ENCODE results near the gene DCAF10.
"Not testable (repeated sequence)": the region's sequence is repeated elsewhere in the genome, so short reads cannot be mapped to it uniquely, and the experiment has no call there.

DCAF10 gene

DNA sequence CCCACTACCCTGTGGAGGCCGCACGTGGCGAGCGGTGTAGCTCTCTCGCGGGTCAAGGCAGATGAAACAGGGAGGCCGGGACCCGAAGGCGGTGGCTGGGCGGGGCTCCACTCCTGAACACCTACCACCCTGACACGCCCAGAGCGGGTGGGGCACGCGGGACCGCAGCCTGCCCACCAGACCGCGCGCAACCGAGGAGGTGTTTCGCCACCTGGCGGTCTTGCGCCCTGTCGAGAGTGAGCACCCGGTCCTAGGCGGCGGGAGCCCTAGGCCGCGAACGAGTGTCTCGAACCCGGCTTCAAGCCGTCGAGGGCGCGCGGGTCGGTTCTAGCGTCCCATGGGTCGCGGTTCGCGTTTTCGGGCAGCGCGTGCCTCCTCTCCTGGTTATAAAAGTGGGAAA, 13.5 kb upstream of the DCAF10 start:
- no peak overlapping the region for H3K4me3 ChIP-seq
- no peak overlapping the region for H3K27ac ChIP-seq

DNA sequence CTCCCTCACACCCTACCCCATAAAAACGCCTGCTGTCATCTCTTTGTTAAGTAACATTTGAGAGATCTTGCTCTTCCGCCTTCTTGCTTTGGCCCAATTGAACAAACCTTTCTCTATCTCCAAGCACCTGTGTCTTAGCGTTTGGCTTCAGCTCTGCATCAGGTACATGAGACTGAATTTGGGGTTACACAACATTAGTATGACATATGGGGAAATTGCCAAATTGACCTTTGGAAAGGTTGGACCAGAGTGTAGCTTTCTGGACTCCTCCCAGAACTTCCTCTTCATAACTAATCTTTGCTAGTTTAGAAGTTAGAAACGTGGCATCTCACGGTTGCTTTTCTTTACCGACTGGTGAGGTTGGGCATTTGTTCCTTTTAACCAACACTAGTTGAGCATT, 12.3 kb upstream of the DCAF10 start:
- H3K4me3 ChIP-seq: no peak overlapping the region
- H3K27ac ChIP-seq: no peak overlapping the region

DNA sequence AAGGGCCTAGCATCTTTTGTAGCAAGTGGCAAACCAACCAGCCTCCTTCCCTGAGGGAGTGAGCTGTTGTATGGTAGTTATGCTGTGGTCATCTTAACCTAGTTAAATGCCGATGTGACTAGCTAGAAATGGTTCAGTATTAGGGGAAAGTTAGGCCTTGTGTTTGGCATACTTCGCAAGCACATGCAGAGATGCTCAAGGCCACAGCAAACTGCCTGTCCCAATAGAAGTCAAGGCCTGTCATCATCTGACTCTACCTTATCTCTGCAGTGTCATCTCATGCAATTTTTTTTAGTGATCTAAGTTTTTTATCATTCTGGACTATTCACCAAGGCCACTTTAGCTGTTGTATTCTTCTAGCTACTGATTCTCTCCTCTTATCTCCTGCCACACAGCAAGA, 10.5 kb upstream of the DCAF10 start:
- H3K4me3 ChIP-seq: no peak overlapping the region
- H3K27ac ChIP-seq: no peak overlapping the region

DNA sequence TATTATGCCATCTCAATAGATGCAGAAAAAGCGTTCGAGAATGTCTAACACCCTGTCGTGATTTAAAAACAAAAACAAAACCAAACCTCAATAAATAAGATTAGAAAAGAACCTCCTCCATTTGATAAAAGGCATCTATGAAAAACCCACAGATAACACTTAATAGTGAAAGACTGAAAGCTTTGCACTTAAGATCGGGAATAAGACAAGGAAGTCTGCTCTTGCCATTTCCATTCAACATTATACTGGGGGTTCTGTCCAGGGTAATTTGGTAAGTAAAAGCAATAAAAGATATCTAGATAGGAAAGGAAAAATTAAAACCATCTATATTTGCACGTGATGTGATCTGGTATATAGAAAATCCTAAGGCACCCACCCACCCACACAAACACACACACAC, 8.5 kb upstream of the DCAF10 start:
- Histone ChIP-seq H3K4me3 (no peak overlapping the region), H3K27ac (no peak overlapping the region)

DNA sequence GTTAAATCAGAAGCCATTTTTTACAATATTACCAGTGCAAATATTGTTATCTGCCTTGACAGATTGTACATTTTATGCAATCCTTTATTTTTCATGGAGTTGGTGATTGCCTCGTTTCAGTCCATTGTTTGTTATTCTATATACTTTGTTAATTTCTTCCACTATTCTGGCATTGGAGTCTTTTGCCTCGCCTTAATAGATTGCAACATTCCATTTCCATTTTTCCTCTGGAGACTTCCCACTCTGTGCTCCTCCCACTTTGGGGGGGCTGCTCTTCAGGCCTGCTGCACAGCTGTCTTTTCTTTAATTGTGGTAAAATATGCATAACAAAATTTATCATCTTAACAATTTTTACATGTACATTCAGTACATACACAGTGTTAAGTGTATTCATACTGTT, 4.4 kb upstream of the DCAF10 start:
- H3K4me3 ChIP-seq: no peak overlapping the region

DNA sequence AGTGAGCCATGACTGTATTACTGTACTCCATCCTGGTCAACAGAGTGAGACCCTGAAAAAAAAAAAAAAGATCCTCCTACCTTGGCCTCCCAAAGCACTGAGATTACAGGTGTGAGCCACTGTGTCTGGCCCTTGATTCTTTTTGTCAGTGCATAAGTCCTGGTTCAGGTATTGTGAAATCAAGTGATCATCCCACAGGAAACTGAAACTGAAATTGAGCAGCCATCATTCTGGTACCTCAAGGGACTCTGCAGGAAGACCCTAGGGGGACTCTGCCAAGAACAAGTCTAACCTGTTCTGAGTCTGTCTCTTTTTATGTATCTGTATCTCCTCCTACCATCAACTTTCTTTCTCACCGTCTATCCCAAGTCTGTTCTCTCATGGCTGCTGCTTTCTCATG, 1.9 kb upstream of the DCAF10 start:
- no peak overlapping the region for H3K4me3 ChIP-seq
- H3K27ac ChIP-seq: no peak overlapping the region

More for the DNA sequence above, 4.4 kb upstream of the DCAF10 start:
- H3K27ac ChIP-seq: no peak overlapping the region

DNA sequence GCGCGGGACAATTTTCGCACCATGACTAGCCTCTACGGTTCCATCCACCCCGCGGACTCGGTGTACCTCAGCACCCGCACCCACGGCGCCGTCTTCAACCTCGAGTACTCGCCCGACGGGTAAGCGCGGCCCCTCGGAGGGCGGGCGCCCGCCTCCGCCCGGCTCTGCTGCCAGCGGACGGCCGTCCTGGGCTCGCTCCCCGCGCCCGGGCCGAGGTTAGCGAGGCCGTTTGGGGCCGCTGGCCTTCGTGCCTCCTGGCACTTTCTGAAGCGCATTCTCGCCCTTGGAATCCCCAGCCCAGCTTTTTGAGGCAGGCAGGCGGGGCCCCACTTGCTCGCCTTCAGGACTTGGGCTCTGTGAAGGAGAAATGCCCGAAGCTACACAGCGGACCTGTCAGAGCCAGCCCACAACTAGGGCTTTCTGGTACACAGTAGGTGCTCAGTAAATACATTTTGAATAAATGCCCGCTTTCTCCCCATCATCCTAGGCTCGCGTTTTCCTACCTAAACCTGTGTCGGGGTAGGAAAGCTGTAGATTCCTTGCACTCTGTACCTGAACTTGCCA, 772 bp downstream of the DCAF10 start:
- peak overlapping the region; percentile 56 to 96 (median 90) for H3K27ac ChIP-seq

DNA sequence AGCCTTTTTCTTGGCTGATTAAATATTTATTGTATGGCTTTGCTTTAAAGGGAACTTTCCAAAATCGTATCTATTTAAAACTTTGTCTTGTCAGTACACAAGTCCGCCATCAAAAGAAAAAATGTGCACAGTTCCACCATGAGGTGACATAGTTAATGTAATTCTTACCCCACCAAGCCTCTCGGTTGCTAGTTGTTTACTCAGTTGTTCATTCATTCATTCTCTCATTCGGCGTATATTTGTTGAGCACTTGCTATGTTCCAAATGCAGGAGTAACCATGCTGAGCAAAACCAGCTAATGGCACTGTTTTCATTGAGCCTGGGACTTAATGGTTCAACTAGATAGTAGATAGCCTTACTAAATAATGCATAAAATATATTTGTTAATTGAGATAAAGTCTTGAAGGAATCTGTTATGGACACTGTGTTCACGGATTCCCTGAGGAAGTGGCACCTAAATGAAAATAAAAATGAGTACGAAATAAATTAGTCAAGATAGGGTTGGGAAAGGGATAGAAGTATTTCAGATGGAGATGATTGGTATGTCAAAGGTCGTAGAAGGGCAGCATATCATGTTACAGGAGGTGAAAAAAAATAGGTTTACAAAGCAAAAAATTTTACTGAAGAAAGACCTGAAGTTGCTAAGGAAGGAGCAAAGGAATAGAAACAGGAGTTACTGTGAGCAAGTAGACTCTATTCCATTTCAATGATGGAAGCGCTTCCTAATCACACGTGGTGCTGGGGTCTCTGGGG, 1.5 kb downstream of the DCAF10 start:
- Histone ChIP-seq H3K27ac (peak overlapping the region in 7 of 21 experiments; percentile 89 to 94 (median 92)), H3K4me3 (peak overlapping the region; percentile 74 to 100 (median 93))

More for the DNA sequence above, 772 bp downstream of the DCAF10 start:
- H3K4me3 ChIP-seq: peak overlapping the region; percentile 74 to 100 (median 93)

DNA sequence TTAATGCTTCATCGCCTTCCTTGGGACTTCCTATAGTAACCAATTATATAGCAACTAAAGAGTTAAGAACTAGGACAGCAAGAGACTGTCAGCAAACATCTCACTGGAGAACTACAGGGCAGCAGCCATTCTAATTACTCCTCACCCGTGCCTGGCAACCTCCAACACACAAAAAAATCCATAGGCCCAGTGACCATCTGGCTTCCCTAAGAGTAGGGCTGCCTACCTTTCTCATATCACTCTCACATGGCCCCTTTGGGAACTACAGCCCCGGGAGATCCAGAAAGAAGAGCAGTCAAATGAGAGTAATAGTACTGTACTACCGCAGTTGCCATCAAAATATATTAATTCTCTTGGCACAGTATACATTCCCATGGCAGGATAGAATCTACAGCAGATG, 5.7 kb downstream of the DCAF10 start:
- no peak overlapping the region for H3K27ac ChIP-seq
- no peak overlapping the region for H3K4me3 ChIP-seq

DNA sequence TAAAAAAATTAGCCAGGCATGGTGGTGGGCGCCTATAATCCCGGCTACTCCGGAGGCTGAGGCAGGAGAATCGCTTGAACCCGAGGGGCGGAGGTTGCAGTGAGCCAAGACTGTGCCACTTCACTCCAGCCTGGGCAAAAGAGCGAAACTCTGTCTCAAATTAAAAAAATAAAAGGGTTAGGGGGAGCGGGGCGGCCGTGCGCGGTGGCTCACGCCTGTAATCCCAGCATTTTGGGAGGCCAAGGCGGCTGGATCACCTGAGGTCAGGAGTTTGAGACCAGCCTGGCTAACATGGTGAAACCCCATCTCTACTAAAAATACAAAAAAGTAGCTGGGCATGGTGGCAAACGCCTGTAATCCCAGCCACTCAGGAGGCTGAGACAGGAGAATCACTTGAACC, 9.1 kb downstream of the DCAF10 start:
- H3K4me3 ChIP-seq, H3K27ac ChIP-seq: not testable (repeated sequence)

DNA sequence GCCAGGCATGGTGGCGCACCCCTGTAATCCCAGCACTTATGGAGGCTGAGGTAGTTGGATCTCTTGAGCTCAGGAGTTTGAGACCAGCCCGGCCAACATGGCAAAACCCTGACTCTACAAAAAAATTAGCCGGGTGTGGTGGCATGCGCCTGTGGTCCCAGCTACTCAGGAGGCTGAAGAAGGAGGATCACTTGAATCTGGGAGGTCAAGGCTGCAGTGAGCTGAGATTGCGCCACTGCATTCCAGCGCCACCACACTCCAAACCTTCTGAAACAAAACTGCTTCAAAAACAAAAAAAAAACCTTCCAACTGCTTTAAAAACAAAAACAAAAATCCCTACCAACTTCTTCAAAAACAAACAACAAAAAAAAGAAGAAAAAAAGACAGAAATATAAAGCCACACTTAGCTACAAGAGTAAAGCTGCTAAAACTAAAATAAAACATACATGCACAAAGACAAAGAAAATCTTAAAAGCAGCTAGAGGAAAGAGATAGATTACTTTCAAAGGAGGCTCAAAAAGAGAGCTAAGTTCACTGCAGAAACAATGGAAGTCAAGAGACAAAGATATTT, 11.4 kb downstream of the DCAF10 start:
- no peak overlapping the region for H3K27ac ChIP-seq
- H3K4me3 ChIP-seq: no peak overlapping the region

DNA sequence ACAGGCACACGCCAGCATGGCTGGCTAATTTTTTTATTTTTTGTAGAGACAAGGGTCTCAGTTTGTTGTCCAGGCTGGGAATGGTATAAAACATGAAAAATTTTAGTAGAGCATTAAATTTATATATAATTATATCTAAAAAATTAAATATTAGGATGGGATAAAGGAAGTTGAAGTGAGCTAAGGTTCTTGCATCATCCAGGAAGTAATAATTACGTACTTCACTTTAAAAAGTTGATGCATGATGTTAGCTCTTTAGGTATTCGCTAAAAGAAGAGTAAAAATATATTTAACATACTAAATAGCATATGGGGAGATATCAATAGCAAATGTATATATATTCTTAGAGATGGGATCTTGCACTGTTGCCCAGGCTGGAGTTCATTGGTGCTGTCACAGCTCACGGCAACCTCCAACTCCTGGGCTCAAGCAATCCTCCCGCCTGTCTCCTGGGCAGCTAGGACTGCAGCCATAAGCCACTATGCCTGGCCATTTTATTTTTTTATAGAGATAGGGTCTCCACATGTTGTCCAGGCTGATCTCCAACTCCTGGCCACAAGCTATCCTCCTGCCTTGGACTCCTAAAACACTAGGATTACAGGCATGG, 12.3 kb downstream of the DCAF10 start:
- H3K4me3 ChIP-seq: no peak overlapping the region
- no peak overlapping the region for H3K27ac ChIP-seq

DNA sequence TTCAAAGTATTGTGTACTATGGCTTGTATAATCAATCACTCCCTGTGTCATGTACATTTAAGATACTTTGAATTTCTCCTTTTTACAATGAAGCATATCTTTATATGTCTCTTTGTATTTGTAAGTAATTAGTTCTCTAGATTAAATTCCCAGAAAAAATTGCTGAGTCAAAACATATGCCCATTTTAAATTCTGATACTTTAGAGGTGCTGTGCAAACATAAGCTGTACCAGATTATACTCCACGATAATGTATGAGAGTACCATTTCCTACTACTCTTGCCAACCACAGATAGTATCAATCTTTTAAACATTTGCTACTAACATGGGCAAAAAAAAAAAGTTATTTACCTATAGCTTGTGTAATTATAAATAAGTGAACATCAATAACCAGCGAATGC, 18.3 kb downstream of the DCAF10 start:
- H3K4me3 ChIP-seq: no peak overlapping the region
- H3K27ac ChIP-seq: no peak overlapping the region

DNA sequence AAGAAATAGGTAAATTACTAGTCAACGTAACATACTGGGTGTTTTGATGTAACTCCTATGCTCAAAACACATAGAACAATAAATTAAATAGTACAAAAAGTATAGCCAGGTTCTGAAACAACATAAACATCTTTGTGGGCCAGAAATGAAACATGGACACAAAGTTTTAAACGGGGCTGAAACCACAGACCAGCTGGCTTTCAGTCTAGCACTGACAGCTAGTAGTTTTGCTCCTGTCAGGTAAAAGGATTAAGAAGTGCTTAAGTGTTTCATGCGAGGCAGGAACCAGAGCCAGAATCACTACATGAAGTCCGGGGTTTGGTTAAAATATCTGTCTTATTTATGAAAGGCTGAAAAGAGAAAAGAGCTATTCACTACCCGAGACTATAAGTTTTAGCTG, 19.5 kb downstream of the DCAF10 start:
- no peak overlapping the region for H3K4me3 ChIP-seq
- H3K27ac ChIP-seq: no peak overlapping the region

DNA sequence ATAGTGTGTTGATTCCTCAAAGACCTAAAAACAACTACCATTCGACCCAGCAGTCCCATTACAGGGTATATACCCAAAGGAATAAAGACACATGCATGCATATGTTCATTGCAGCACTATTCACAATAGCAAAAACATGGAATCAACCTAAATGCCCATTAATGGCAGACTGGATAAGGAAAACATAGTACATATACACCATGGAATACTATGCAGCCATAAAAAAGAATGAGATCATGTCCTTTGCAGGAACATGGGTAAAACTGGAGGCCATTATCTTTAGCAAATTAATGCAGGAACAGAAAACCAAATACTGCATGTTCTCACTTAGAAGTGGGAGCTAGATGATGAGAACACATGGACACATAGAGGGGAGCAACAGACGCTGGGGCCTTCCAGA, 24.6 kb downstream of the DCAF10 start:
- H3K4me3 ChIP-seq, H3K27ac ChIP-seq: not testable (repeated sequence)

DNA sequence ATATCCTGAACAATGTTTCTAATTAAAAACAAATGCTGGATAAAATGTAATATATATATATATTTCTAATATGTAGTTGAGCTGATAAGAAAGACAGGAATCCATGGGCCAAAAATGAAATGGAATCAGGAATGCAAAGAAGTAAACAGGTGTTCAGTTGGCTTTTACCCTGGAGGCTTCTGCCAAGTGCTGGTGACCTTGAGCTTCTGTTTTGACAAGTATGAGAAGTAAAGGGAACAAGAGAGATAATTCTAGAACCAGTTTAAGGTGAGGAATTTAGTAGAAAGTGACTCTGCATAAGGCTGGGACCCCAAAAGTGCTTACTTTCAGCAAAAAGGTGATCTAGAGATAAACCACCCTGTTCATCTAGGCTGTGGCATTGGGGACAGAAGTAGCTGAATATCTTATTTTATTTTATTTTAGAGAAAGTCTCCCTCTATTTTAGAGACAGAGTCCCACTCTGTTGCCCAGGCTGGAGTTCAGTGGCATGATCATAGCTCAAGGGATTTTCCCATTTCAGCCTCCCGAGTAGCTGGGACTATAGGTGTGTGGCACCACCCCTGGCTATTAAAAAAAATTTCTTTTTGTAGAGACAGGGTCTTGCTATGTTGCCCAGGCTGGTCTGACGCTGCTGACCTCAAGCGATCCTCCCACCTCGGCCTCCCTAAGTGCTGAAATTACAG, 27.0 kb downstream of the DCAF10 start:
- no peak overlapping the region for H3K4me3 ChIP-seq
- no peak overlapping the region for H3K27ac ChIP-seq

DNA sequence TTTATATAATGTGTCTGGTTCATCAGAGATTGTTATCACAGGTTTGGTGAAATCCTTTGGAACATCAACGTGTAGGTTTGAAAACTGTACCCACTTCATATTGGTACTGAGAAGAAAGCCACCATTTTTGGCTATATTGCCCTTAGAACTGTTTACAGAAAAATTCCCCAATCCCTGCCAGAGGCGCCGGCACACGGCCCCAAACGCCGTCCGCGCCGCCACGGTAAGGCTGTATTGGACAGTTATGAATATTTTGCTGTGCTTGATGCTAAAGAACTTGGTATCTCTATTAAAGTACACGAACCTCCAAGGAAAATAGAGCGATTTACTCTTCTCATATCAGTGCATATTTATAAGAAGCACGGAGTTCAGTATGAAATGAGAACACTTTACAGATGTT, 35.2 kb downstream of the DCAF10 start:
- Histone ChIP-seq H3K4me3 (no peak overlapping the region), H3K27ac (no peak overlapping the region)

DNA sequence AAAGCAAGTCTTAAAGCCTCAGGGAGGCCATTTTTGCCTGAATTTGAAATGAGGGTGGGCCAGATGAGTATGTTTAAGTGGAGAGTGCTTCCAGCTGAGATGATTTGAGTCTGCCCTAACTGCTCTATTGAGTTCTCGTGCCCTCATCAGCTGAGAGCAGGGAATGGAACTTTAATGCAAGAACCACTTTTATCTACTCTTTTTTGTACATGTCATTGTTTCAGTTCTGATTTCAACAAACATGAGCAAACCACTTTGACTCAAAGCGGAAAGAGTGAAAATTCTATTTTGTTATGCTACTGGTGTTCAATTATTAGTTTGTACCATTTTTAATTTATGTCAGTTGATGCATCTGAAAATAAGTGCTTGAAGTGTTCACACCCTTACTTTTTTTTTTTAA, 35.8 kb downstream of the DCAF10 start:
- Histone ChIP-seq H3K27ac (no peak overlapping the region), H3K4me3 (no peak overlapping the region)

DNA sequence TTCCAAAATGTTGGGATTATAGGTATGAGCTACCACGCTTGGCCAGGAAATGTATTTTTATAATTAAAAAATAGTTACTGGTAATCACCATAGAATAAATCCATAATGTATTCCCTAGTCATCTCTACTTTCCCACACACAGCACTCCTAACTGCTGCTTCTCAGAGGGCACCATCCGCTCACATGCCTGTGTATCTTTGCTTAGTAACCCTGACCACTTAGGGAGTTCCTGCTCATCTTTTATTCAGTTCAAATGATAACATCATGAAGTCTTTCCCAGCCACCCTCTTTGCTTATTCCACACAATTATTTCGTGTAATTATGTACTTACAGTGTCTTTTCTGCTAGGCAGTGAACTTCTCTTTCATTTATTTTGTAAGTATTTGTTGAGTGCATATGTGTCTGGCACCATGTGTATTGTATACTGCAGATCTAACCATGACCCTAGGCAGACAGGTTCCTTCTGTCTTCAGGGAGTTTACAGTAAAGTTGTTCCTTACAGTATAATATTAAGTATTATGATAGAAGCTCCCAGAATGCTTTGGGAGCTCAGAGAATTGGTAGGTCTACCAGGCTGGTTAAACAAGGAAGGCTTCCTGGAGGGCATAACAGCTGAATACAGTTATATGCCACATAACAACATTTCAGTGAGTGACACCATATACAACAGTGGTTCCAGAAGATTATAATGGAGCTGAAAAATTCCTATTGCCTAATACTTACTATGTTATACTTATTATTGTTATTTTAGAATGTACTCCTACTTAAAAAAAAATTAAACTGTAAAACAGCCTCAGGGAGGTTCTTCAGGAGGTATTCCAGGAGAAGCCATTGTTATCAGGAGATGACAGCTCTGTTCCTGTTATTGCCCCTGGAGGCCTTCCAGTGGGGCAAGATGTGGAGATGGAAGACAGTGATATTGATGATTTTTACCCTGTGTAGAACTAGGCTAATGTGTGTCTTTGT, 39.2 kb downstream of the DCAF10 start:
- Histone ChIP-seq H3K27ac (no peak overlapping the region), H3K4me3 (no peak overlapping the region)

Data from skin epidermis (tissue), 12 donors.